ENCODE measurements around the gene SGK1.
A peak's percentile ranks its signal among the peaks of the same experiment; 100 is the strongest.
"Not testable (repeated sequence)": the region's sequence is repeated elsewhere in the genome, so short reads cannot be mapped to it uniquely, and the experiment has no call there.

Gene SGK1

GRCh38 chr6:134204031-134204430, 113.9 kb downstream of the SGK1 start:
- H3K9me3 ChIP-seq (ENCODE audit: severe bottlenecking) = peaks cover 2% of the 10 kb centered on the region
- DNase-seq (ENCODE audit: low spot score) (no peak), ATAC-seq (ENCODE audit: low read depth) (no peak)
- H3K36me3 ChIP-seq (ENCODE audit: low read depth) = no peaks in the 10 kb centered on the region
- no peak overlapping the region for H3K27ac ChIP-seq (ENCODE audit: poor library complexity, severe bottlenecking)
- no peak for TF ChIP-seq CTCF (IDR thresholded peaks at IDR 0.05; ENCODE audit: poor library complexity, severe bottlenecking)
- H3K4me3 ChIP-seq (ENCODE audit: severe bottlenecking) = no peak overlapping the region
- H3K4me1 ChIP-seq (ENCODE audit: insufficient read depth, poor library complexity, severe bottlenecking) = no peaks in the 10 kb centered on the region
- no peaks in the 10 kb centered on the region for H3K27me3 ChIP-seq (ENCODE audit: insufficient read depth, poor library complexity, severe bottlenecking)

DNA sequence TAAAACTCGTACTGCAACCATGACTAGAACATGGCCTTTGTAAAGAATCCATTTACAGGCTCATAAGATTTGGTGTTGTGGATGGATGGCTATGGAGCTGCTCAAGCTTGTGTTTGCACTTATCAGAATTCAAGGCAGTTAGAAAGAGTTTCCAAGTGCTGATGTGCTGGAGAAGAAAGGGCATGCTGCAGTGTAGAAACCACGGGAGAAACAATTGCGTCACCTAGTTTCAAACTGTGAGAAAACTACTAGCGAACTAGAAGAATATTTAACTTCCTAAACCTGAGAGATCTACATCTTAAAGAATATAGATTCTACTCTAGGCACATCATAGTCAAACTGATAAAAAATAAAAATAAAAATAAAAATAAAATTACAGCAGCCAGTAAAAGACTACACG, 116.2 kb downstream of the SGK1 start:
- H3K4me3 ChIP-seq (ENCODE audit: severe bottlenecking) = no peak overlapping the region
- DNase-seq (ENCODE audit: low spot score) (no peak), ATAC-seq (ENCODE audit: low read depth) (no peak)
- no peak for TF ChIP-seq CTCF (IDR thresholded peaks at IDR 0.05; ENCODE audit: poor library complexity, severe bottlenecking)
- H3K36me3 ChIP-seq (ENCODE audit: low read depth) = no peaks in the 10 kb centered on the region
- peaks cover 2% of the 10 kb centered on the region for H3K9me3 ChIP-seq (ENCODE audit: severe bottlenecking)
- no peaks in the 10 kb centered on the region for H3K4me1 ChIP-seq (ENCODE audit: insufficient read depth, poor library complexity, severe bottlenecking)
- no peak overlapping the region for H3K27ac ChIP-seq (ENCODE audit: poor library complexity, severe bottlenecking)
- H3K27me3 ChIP-seq (ENCODE audit: insufficient read depth, poor library complexity, severe bottlenecking) = no peaks in the 10 kb centered on the region

- ATAC-seq (ENCODE audit: low read depth) (no peak), DNase-seq (ENCODE audit: low spot score) (no peak)
- no peak overlapping the region for H3K4me3 ChIP-seq (ENCODE audit: severe bottlenecking)
- H3K27ac ChIP-seq (ENCODE audit: poor library complexity, severe bottlenecking) = no peak overlapping the region
- no peaks in the 10 kb centered on the region for H3K4me1 ChIP-seq (ENCODE audit: insufficient read depth, poor library complexity, severe bottlenecking)
- H3K27me3 ChIP-seq (ENCODE audit: insufficient read depth, poor library complexity, severe bottlenecking) = no peaks in the 10 kb centered on the region
- no peak for TF ChIP-seq CTCF (IDR thresholded peaks at IDR 0.05; ENCODE audit: poor library complexity, severe bottlenecking)
- H3K36me3 ChIP-seq (ENCODE audit: low read depth) = no peaks in the 10 kb centered on the region
- H3K9me3 ChIP-seq (ENCODE audit: severe bottlenecking) = peaks cover 2% of the 10 kb centered on the region
Measured at GRCh38 chr6:134199848-134200606, 117.9 kb downstream of the SGK1 start.

DNA sequence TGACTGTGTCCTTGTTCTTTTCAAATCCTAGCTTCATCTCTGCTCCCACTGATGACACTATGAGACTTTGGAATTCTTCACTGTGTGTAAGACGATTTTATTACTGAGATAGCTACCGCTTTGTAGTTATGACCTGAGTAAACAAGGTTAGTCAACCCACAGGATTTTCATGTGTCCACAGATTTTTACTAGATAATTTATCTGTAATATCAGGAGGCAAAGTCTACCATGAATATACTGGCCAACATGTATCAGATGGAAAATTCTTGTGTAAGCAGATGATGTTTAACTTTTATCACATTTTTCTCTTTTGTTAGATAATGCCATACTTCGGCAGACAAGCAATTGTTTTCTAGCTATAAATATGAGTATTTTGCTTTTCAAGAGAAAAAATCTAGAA, 119.8 kb downstream of the SGK1 start:
- H3K4me3 ChIP-seq (ENCODE audit: severe bottlenecking) = no peak overlapping the region
- no peaks in the 10 kb centered on the region for H3K27me3 ChIP-seq (ENCODE audit: insufficient read depth, poor library complexity, severe bottlenecking)
- no peaks in the 10 kb centered on the region for H3K4me1 ChIP-seq (ENCODE audit: insufficient read depth, poor library complexity, severe bottlenecking)
- DNase-seq (ENCODE audit: low spot score) = no peak
- ATAC-seq (ENCODE audit: low read depth) = peak; percentile 73
- no peak for TF ChIP-seq CTCF (IDR thresholded peaks at IDR 0.05; ENCODE audit: poor library complexity, severe bottlenecking)
- no peak overlapping the region for H3K27ac ChIP-seq (ENCODE audit: poor library complexity, severe bottlenecking)
- no peaks in the 10 kb centered on the region for H3K36me3 ChIP-seq (ENCODE audit: low read depth)
- peaks cover 2% of the 10 kb centered on the region for H3K9me3 ChIP-seq (ENCODE audit: severe bottlenecking)

- H3K4me3 ChIP-seq (ENCODE audit: severe bottlenecking); H3K36me3 ChIP-seq (ENCODE audit: low read depth); ATAC-seq (ENCODE audit: low read depth); H3K27me3 ChIP-seq (ENCODE audit: insufficient read depth, poor library complexity, severe bottlenecking); H3K27ac ChIP-seq (ENCODE audit: poor library complexity, severe bottlenecking); H3K4me1 ChIP-seq (ENCODE audit: insufficient read depth, poor library complexity, severe bottlenecking); DNase-seq (ENCODE audit: low spot score); H3K9me3 ChIP-seq (ENCODE audit: severe bottlenecking): not testable (repeated sequence)
Measured at GRCh38 chr6:134197685-134198084, 120.2 kb downstream of the SGK1 start.

Measured in RWPE2 (cell line).